ENCODE results near the gene TTC8. TPM values are rescaled to one million over a fixed set of nuclear protein-coding genes. Genes with fewer than 3 reads are reported as not detected.

TTC8 gene
- total RNA-seq, 4 donors from 2014 or later, result 14.7 to 60.2 (median 17.0) TPM

DNA sequence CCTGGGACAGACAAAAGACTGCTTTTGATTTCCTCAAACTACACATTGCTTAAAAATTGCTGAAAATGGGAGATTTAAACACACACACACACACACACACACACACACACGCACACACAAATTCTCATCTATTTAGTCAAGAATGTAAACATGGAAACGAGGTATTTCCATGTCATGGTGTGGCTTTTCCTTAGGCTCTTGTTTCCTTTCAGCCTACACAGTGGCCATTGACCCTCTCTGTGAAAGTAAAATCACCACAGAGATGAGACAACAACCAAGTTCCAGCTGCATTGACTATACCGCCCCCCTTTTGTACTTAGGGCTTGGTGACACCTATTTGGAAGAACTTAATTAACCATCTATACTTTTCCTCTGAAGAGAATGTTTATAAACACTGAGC is 41.9 kb downstream of the TTC8 start:
- no peak overlapping the region for H3K4me3 ChIP-seq
- WGBS, 2 donors (ENCODE audit: low coverage in 1 of 2), result 74 to 75% methylated on average over 2 to 3 of the region's 3 CpGs
- no peak for DNase-seq
- H3K36me3 ChIP-seq, result peaks cover 0 to 1% (median 0%) of the 10 kb centered on the region in 4 donors
- no peak overlapping the region for H3K27ac ChIP-seq
- TF ChIP-seq POLR2AphosphoS5 (IDR thresholded peaks at IDR 0.05) (no peak), EP300 (IDR thresholded peaks at IDR 0.05; ENCODE audit: low read depth) (no peak), POLR2A (IDR thresholded peaks at IDR 0.05) (no peak)
- TF ChIP-seq, protein P1, sequence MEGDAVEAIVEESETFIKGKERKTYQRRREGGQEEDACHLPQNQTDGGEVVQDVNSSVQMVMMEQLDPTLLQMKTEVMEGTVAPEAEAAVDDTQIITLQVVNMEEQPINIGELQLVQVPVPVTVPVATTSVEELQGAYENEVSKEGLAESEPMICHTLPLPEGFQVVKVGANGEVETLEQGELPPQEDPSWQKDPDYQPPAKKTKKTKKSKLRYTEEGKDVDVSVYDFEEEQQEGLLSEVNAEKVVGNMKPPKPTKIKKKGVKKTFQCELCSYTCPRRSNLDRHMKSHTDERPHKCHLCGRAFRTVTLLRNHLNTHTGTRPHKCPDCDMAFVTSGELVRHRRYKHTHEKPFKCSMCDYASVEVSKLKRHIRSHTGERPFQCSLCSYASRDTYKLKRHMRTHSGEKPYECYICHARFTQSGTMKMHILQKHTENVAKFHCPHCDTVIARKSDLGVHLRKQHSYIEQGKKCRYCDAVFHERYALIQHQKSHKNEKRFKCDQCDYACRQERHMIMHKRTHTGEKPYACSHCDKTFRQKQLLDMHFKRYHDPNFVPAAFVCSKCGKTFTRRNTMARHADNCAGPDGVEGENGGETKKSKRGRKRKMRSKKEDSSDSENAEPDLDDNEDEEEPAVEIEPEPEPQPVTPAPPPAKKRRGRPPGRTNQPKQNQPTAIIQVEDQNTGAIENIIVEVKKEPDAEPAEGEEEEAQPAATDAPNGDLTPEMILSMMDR (IDR thresholded peaks at IDR 0.05), result no peak
- no peaks in the 10 kb centered on the region for H3K4me1 ChIP-seq
- no peaks in the 10 kb centered on the region for H3K9me3 ChIP-seq
- H3K27me3 ChIP-seq, result no peaks in the 10 kb centered on the region
- in situ Hi-C loops (cut with MboI; ENCODE audit: low pct_ligation_motif_present in 1 of 4, low pct_unique_long_range_greater_than_20kb in 1 of 4, low sequenced_read_pairs in 3 of 4) (loop anchor here (25.0 kb wide), 1 partner anchor 204 kb away; no protein-coding TSS in a partner anchor), intact Hi-C loops (cut with DNase I; ENCODE audit: low total_unique reads) (no loop called here)

- H3K27ac ChIP-seq, result no peak overlapping the region
- intact Hi-C loops (cut with DNase I; ENCODE audit: low total_unique reads) (no loop called here), in situ Hi-C loops (cut with MboI; ENCODE audit: low pct_ligation_motif_present in 1 of 4, low pct_unique_long_range_greater_than_20kb in 1 of 4, low sequenced_read_pairs in 3 of 4) (loop anchor here (25.0 kb wide), 1 partner anchor 206 kb away; no protein-coding TSS in a partner anchor)
- H3K4me1 ChIP-seq, result no peaks in the 10 kb centered on the region
- TF ChIP-seq, protein P1 (IDR thresholded peaks at IDR 0.05), result peak; percentile 26 to 41 (median 36)
- TF ChIP-seq POLR2AphosphoS5 (IDR thresholded peaks at IDR 0.05) (no peak), POLR2A (IDR thresholded peaks at IDR 0.05) (no peak)
- H3K9me3 ChIP-seq, result no peaks in the 10 kb centered on the region
- no peak overlapping the region for H3K4me3 ChIP-seq
- no peak for DNase-seq
- no peaks in the 10 kb centered on the region for H3K27me3 ChIP-seq
- no peaks in the 10 kb centered on the region for H3K36me3 ChIP-seq
Observed at GRCh38 chr14:88868558-88869159, 44.2 kb downstream of the TTC8 start.

GRCh38 chr14:88870777-88871176 is 46.3 kb downstream of the TTC8 start:
- Histone ChIP-seq H3K4me1 (no peaks in the 10 kb centered on the region), H3K9me3 (no peaks in the 10 kb centered on the region), H3K4me3 (no peak overlapping the region), H3K27me3 (no peaks in the 10 kb centered on the region), H3K36me3 (no peaks in the 10 kb centered on the region), H3K27ac (no peak overlapping the region)
- in situ Hi-C loops (cut with MboI; ENCODE audit: low pct_ligation_motif_present in 1 of 4, low pct_unique_long_range_greater_than_20kb in 1 of 4, low sequenced_read_pairs in 3 of 4) (loop anchor here (25.0 kb wide), 1 partner anchor 208 kb away; no protein-coding TSS in a partner anchor), intact Hi-C loops (cut with DNase I; ENCODE audit: low total_unique reads) (no loop called here)
- no peak for DNase-seq
- no peak for TF ChIP-seq EP300 (IDR thresholded peaks at IDR 0.05; ENCODE audit: low read depth)
- WGBS, 2 donors (ENCODE audit: low coverage in 1 of 2), result 87 to 93% methylated on average over 6 to 7 of the region's 7 CpGs

DNA sequence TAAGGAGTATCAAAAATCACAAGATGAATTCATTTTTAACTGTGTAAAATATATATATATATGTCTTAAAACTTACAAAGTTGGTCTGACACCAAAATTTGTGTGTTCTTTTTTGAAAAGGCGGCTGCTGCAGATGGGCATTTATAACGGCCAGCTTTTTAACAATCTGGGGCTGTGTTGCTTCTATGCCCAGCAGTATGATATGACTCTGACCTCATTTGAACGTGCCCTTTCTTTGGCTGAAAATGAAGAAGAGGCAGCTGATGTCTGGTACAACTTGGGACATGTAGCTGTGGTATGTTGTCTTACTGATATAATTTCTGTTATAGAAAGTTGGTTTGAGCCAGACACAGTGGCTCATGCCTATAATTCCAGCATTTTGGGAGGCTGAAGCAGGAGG is 47.0 kb downstream of the TTC8 start:
- WGBS, 2 donors (ENCODE audit: low coverage in 1 of 2), result 93 to 94% methylated on average over 3 of the region's 3 CpGs
- Histone ChIP-seq H3K27me3 (no peaks in the 10 kb centered on the region), H3K4me3 (no peak overlapping the region), H3K4me1 (no peaks in the 10 kb centered on the region), H3K9me3 (no peaks in the 10 kb centered on the region), H3K36me3 (no peaks in the 10 kb centered on the region), H3K27ac (no peak overlapping the region)
- intact Hi-C loops (cut with DNase I; ENCODE audit: low total_unique reads), result no loop called here
- in situ Hi-C loops (cut with MboI; ENCODE audit: low pct_ligation_motif_present in 1 of 4, low pct_unique_long_range_greater_than_20kb in 1 of 4, low sequenced_read_pairs in 3 of 4), result loop anchor here (25.0 kb wide), 1 partner anchor 209 kb away; no protein-coding TSS in a partner anchor
- TF ChIP-seq EP300 (IDR thresholded peaks at IDR 0.05; ENCODE audit: low read depth) (no peak), POLR2A (IDR thresholded peaks at IDR 0.05) (no peak), POLR2AphosphoS5 (IDR thresholded peaks at IDR 0.05) (no peak)
- TF ChIP-seq, protein P1 (IDR thresholded peaks at IDR 0.05), result no peak
- DNase-seq, result no peak

DNA sequence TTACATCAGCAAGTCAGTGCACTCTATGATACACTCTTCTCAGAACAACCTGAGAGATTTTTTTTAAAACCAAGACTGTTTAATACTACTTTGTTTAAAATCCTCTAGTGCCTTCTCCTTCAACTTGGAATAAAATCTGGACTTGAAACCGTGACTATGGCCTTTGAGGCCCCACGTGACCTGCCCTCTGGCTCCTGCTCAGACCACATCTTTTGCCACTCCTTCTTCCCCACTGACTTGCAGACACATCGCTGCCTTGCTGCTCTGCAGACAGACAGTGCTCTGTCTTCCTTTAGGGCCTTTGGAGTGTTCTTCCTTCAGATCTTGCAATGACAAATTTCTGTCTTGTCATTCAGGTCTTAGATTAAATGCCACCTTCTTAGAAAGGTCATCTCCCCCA is 48.5 kb downstream of the TTC8 start:
- intact Hi-C loops (cut with DNase I; ENCODE audit: low total_unique reads), result no loop called here

More for the DNA sequence above, 48.5 kb downstream of the TTC8 start:
- H3K9me3 ChIP-seq, result no peaks in the 10 kb centered on the region
- 67 to 85% methylated on average over 1 to 3 of the region's 3 CpGs for WGBS, 2 donors (ENCODE audit: low coverage in 1 of 2)
- H3K36me3 ChIP-seq, result no peaks in the 10 kb centered on the region
- H3K27me3 ChIP-seq, result no peaks in the 10 kb centered on the region
- TF ChIP-seq POLR2AphosphoS5 (IDR thresholded peaks at IDR 0.05), result no peak
- TF ChIP-seq POLR2A (IDR thresholded peaks at IDR 0.05), result no peak
- no peak for TF ChIP-seq EP300 (IDR thresholded peaks at IDR 0.05; ENCODE audit: low read depth)
- TF ChIP-seq, protein P1 (IDR thresholded peaks at IDR 0.05), result no peak
- no peak overlapping the region for H3K4me3 ChIP-seq
- H3K27ac ChIP-seq, result no peak overlapping the region
- H3K4me1 ChIP-seq, result no peaks in the 10 kb centered on the region
- in situ Hi-C loops (cut with MboI; ENCODE audit: low pct_ligation_motif_present in 1 of 4, low pct_unique_long_range_greater_than_20kb in 1 of 4, low sequenced_read_pairs in 3 of 4), result loop anchor here (25.0 kb wide), 1 partner anchor 211 kb away; no protein-coding TSS in a partner anchor
- no peak for DNase-seq

Data from transverse colon (tissue), 4 donors.